IMR-90 (cell line): ENCODE measurements around the gene R3HDM4. TPM values are rescaled to one million over a fixed set of nuclear protein-coding genes. Genes with fewer than 3 reads are reported as not detected.

Experiments
- ATAC-seq: fragments of 200-7000 bp; cut with Tn5 transposase; 2 replicates; pipeline ENCODE4 v1.9.1; 2020; ENCODE audit warnings: low read depth, mild to moderate bottlenecking, moderate library complexity
- BruUV-seq: library from RNA; stranded (reverse); fragments of 400-500 nt; replicated peaks from 2 replicates; lab custom pipeline; 2021; lab: Mats Ljungman, UMichigan
- CTCF ChIA-PET: fragments of 300-600 bp; formaldehyde crosslinking; extraction: SDS; loops from one replicate; lab custom pipeline; 2021; ENCODE audit warnings: antibody characterized with exemption; lab: Yijun Ruan, JAX
- POLR2A ChIA-PET: fragments of 300-600 bp; sonication (Branson Sonifier 250); formaldehyde crosslinking; loops from one replicate; lab custom pipeline; 2022; ENCODE audit warnings: antibody characterized with exemption; ENCODE audit not compliant: unreplicated experiment; lab: Charles Lee
- DNase-seq: peaks from one replicate; pipeline ENCODE4 v3.0.0; 2013
- H2AFZ ChIP-seq: replicated peaks from 2 replicates; pipeline ENCODE3; 2013; ENCODE audit warnings: low read length, mild to moderate bottlenecking; ENCODE audit not compliant: poor library complexity
- H2AK5ac ChIP-seq: 2 replicates; pipeline ENCODE4 v1.6.1; 2013; ENCODE audit warnings: low read depth, low read length, inconsistent platforms
- H2AK9ac ChIP-seq: replicated peaks from 2 replicates; pipeline ENCODE3; 2013; ENCODE audit warnings: mild to moderate bottlenecking, low read depth, low read length, moderate library complexity; ENCODE audit not compliant: poor library complexity
- H2BK120ac ChIP-seq: 2 replicates; pipeline ENCODE4 v1.6.1; 2013; ENCODE audit warnings: low read depth, low read length, inconsistent platforms
- H2BK15ac ChIP-seq: 3 replicates; pipeline ENCODE4 v1.6.1; 2013; ENCODE audit warnings: low read depth, low read length, inconsistent platforms
- H2BK20ac ChIP-seq: 2 replicates; pipeline ENCODE4 v1.6.1; 2013; ENCODE audit warnings: low read depth, mild to moderate bottlenecking, inconsistent platforms, low read length, moderate library complexity
- H2BK5ac ChIP-seq: 2 replicates; pipeline ENCODE4 v1.6.1; 2013; ENCODE audit warnings: mild to moderate bottlenecking, low read depth, low read length, inconsistent platforms; ENCODE audit not compliant: poor library complexity, severe bottlenecking
- H3K14ac ChIP-seq: replicated peaks from 2 replicates; pipeline ENCODE4 v1.6.1; 2013; ENCODE audit warnings: low read depth, low read length, inconsistent platforms
- H3K18ac ChIP-seq: 2 replicates; pipeline ENCODE4 v1.6.1; 2013; ENCODE audit warnings: low read depth, low read length, control low read depth
- H3K23ac ChIP-seq: 2 replicates; pipeline ENCODE4 v1.6.1; 2013; ENCODE audit warnings: low read depth, low read length, inconsistent platforms
- H3K27ac ChIP-seq: 2 replicates; pipeline ENCODE4 v1.5.1; 2013; ENCODE audit warnings: mild to moderate bottlenecking, control low read depth, low read length; ENCODE audit not compliant: insufficient read depth
- H3K27me3 ChIP-seq: 2 replicates; pipeline ENCODE4 v1.6.1; 2013; ENCODE audit warnings: low read length; ENCODE audit not compliant: control insufficient read depth, insufficient read depth
- H3K36me3 ChIP-seq: 2 replicates; pipeline ENCODE4 v1.6.1; 2013; ENCODE audit warnings: low read length, mixed read lengths; ENCODE audit not compliant: control insufficient read depth, insufficient read depth
- H3K4ac ChIP-seq: 2 replicates; pipeline ENCODE4 v1.6.1; 2013; ENCODE audit warnings: low read depth, low read length, inconsistent platforms
- H3K4me1 ChIP-seq: 2 replicates; pipeline ENCODE4 v1.6.1; 2013; ENCODE audit warnings: low read length, mixed read lengths; ENCODE audit not compliant: control insufficient read depth, insufficient read depth
- H3K4me2 ChIP-seq: 2 replicates; pipeline ENCODE4 v1.6.1; 2013; ENCODE audit warnings: low read depth, mild to moderate bottlenecking, control low read depth, low read length, moderate library complexity
- H3K4me3 ChIP-seq: 2 replicates; pipeline ENCODE4 v1.5.1; 2013; ENCODE audit warnings: low read depth, mild to moderate bottlenecking, control low read depth, low read length, moderate library complexity; ENCODE audit not compliant: insufficient read depth
- H3K56ac ChIP-seq: 2 replicates; pipeline ENCODE4 v1.6.1; 2013; ENCODE audit warnings: low read length, inconsistent platforms; ENCODE audit not compliant: insufficient read depth; ENCODE audit errors: extremely low read depth
- H3K79me1 ChIP-seq, 2 experiments: 2 replicates each; pipeline ENCODE4 v1.6.1; 2013; ENCODE audit warnings: low read length in 2 of 2, inconsistent platforms in 1 of 2, low read depth in 1 of 2
- H3K9ac ChIP-seq: 2 replicates; pipeline ENCODE4 v1.6.1; 2013; ENCODE audit warnings: low read depth, low read length, control low read depth
- H3K9me1 ChIP-seq: 2 replicates; pipeline ENCODE4 v1.6.1; 2013; ENCODE audit warnings: low read length, inconsistent platforms; ENCODE audit not compliant: insufficient read depth
- H3K9me3 ChIP-seq: 2 replicates; pipeline ENCODE4 v1.6.1; 2013; ENCODE audit warnings: low read length; ENCODE audit not compliant: control insufficient read depth, insufficient read depth
- H4K20me1 ChIP-seq: 2 replicates; pipeline ENCODE4 v1.6.1; 2013; ENCODE audit warnings: low read length, inconsistent platforms; ENCODE audit not compliant: insufficient read depth
- H4K5ac ChIP-seq: 2 replicates; pipeline ENCODE4 v1.6.1; 2013; ENCODE audit warnings: mild to moderate bottlenecking, low read depth, low read length, control low read depth
- H4K8ac ChIP-seq, 2 experiments: 2 replicates each; pipeline ENCODE4 v1.6.1; 2013; ENCODE audit warnings: low read depth in 2 of 2, low read length in 2 of 2, control low read depth in 1 of 2, inconsistent platforms in 1 of 2
- H4K91ac ChIP-seq: 2 replicates; pipeline ENCODE4 v1.6.1; 2013; ENCODE audit warnings: low read depth, low read length, inconsistent platforms; ENCODE audit not compliant: insufficient read depth
- BHLHE40 ChIP-seq: fragments of 150-350 bp; IDR thresholded peaks from 2 replicates; pipeline ENCODE4 v1.6.1; 2016; ENCODE audit warnings: mild to moderate bottlenecking, low read depth, low read length
- CEBPB ChIP-seq: IDR thresholded peaks from 2 replicates; pipeline ENCODE4 v1.6.1; 2012; ENCODE audit warnings: low read depth, low read length, improper control_type of control experiment
- CHD1 ChIP-seq: IDR thresholded peaks from 2 replicates; pipeline ENCODE4 v1.6.1; 2012; ENCODE audit warnings: low read depth, low read length, improper control_type of control experiment
- CTCF ChIP-seq: conservative IDR thresholded peaks from 2 replicates; pipeline ENCODE4 v1.5.1; 2012; ENCODE audit warnings: mild to moderate bottlenecking, low read depth, low read length, improper control_type of control experiment
- ELK1 ChIP-seq: fragments of 150-350 bp; IDR thresholded peaks from 2 replicates; pipeline ENCODE4 v1.6.1; 2016; ENCODE audit warnings: low read depth, mild to moderate bottlenecking, low read length, moderate library complexity, borderline replicate concordance
- FOS ChIP-seq: fragments of 150-350 bp; IDR thresholded peaks from 2 replicates; pipeline ENCODE4 v1.6.1; 2016; ENCODE audit warnings: low read depth, low read length
- MAFK ChIP-seq: IDR thresholded peaks from 2 replicates; pipeline ENCODE4 v1.6.1; 2012; ENCODE audit warnings: low read depth, low read length, improper control_type of control experiment
- MAZ ChIP-seq: IDR thresholded peaks from 2 replicates; pipeline ENCODE4 v1.6.1; 2012; ENCODE audit warnings: low read depth, mild to moderate bottlenecking, low read length, improper control_type of control experiment, moderate library complexity, borderline replicate concordance
- MXI1 ChIP-seq: IDR thresholded peaks from 2 replicates; pipeline ENCODE4 v1.6.1; 2012; ENCODE audit warnings: low read depth, mild to moderate bottlenecking, low read length, moderate library complexity, borderline replicate concordance
- NFE2L2 ChIP-seq: fragments of 150-350 bp; IDR thresholded peaks from 2 replicates; pipeline ENCODE4 v1.6.1; 2016; ENCODE audit warnings: low read depth, mild to moderate bottlenecking, low read length
- POLR2A ChIP-seq: IDR thresholded peaks from 2 replicates; pipeline ENCODE4 v1.6.1; 2012; ENCODE audit warnings: mild to moderate bottlenecking, low read depth, low read length
- RAD21 ChIP-seq: IDR thresholded peaks from 2 replicates; pipeline ENCODE4 v1.6.1; 2012; ENCODE audit warnings: low read length, improper control_type of control experiment
- RFX5 ChIP-seq: IDR thresholded peaks from 2 replicates; pipeline ENCODE4 v1.8.0; 2012; ENCODE audit warnings: low read depth, mild to moderate bottlenecking, low read length, moderate library complexity
- SMC3 ChIP-seq: fragments of 150-350 bp; IDR thresholded peaks from 2 replicates; pipeline ENCODE4 v1.6.1; 2016; ENCODE audit warnings: low read depth, mild to moderate bottlenecking, antibody characterized with exemption, low read length, moderate library complexity
- USF2 ChIP-seq: fragments of 150-350 bp; IDR thresholded peaks from 2 replicates; pipeline ENCODE4 v1.6.1; 2017; ENCODE audit warnings: mild to moderate bottlenecking, antibody characterized with exemption, low read length, low read depth
- WGBS, 2 experiments: methylation state at CpG; one replicate each; pipeline versions ENCODE4 v1.1.5 to v1.1.7; 2013; ENCODE audit warnings: missing lambda C conversion rate in 2 of 2; ENCODE audit not compliant: insufficient read length in 1 of 2; ENCODE audit errors: extremely low coverage in 2 of 2; 5-methylcytosine and 5-hydroxymethylcytosine counted together
- dilution Hi-C: fragments of 300-500 bp; cut with HindIII; formaldehyde crosslinking; loops from one replicate; pipeline ENCODE4 v1.14.3; 2018; ENCODE audit warnings: low sequenced_read_pairs; ENCODE audit not compliant: unreplicated experiment
- in situ Hi-C: fragments of 300-500 bp; cut with MboI; formaldehyde crosslinking; loops from 3 replicates; pipeline ENCODE4 v1.14.3; 2019; ENCODE audit warnings: low sequenced_read_pairs, inconsistent platforms, mixed read lengths
- intact Hi-C: fragments of 100-400 bp; cut with micrococcal nuclease; formaldehyde crosslinking; loops from 2 replicates; pipeline ENCODE4 v1.10.0; 2022
- polyA plus RNA-seq, 3 experiments: library from polyadenylated mRNA; depleted of rRNA; stranded (reverse); fragments of >200 nt; gene quantifications; 2 replicates each; pipeline ENCODE4 v1.2.3, GENCODE V29; 2012; ENCODE audit warnings: low replicate concordance in 1 of 3
- total RNA-seq: library from RNA; depleted of rRNA; stranded (reverse); fragments of >200 nt; gene quantifications from 2 replicates; pipeline ENCODE4 v1.2.3, GENCODE V29; 2012

R3HDM4 gene
- total and polyA plus RNA-seq, 2 of the 4 experiments (the other 2 are of a cell fraction), result 9.0 to 51.5 TPM

- BruUV-seq, result no TSS peak
- Histone ChIP-seq H3K9me1 (no peaks in the 10 kb centered on the region; the same call in 1 of the 2 replicates), H2BK120ac (no peak overlapping the region), H2AK9ac (no peak overlapping the region), H3K14ac (no peak overlapping the region), H2AK5ac (no peak overlapping the region), H4K20me1 (peaks cover 65% of the 10 kb centered on the region), H4K91ac (no peak overlapping the region), H3K36me3 (peaks cover 22% of the 10 kb centered on the region), H3K9me3 (no peaks in the 10 kb centered on the region), H2BK5ac (no peak overlapping the region), H3K79me1 (peaks cover 12 to 61% of the 10 kb centered on the region in 2 experiments), H3K27me3 (no peaks in the 10 kb centered on the region), H2BK15ac (no peak overlapping the region), H3K18ac (no peak overlapping the region), H4K5ac (no peak overlapping the region), H3K9ac (no peak overlapping the region), H4K8ac (no peak overlapping the region), H2BK20ac (no peak overlapping the region), H3K4ac (no peak overlapping the region), H3K4me2 (no peak overlapping the region), H3K27ac (no peak overlapping the region), H2AFZ (no peak overlapping the region), H3K56ac (no peak overlapping the region), H3K4me1 (peaks cover 2% of the 10 kb centered on the region; the same call in 1 of the 2 replicates), H3K4me3 (no peak overlapping the region), H3K23ac (no peak overlapping the region)
- ATAC-seq, result no peak
- in situ Hi-C loops (no loop called here), dilution Hi-C loops (no loop called here), intact Hi-C loops (no loop called here)
- CTCF ChIA-PET, result no interaction called here
- POLR2A ChIA-PET, result interaction anchor here (0.5 kb wide), 1 partner anchor 70 kb away, joined by 3 read pairs; no protein-coding TSS in a partner anchor
- 96% methylated on average over 5 of the region's 14 CpGs; no CpG with 5 or more reads in 1 of the 2 experiments for WGBS, 2 experiments
- DNase-seq, result no peak
- TF ChIP-seq MAZ (no peak), FOS (no peak), SMC3 (no peak), ELK1 (no peak), BHLHE40 (no peak), MXI1 (no peak), CEBPB (no peak), USF2 (no peak), POLR2A (no peak), RAD21 (no peak), RFX5 (no peak), MAFK (no peak), CTCF (no peak), NFE2L2 (no peak), CHD1 (no peak)
These were observed 10.4 kb downstream of the R3HDM4 start for GRCh38 chr19:902446-903226.
